ENCODE measurements around the gene IGSF23. TPM values are rescaled to one million over a fixed set of nuclear protein-coding genes. Genes with fewer than 3 reads are reported as not detected.
A peak's percentile ranks its signal among the peaks of the same experiment; 100 is the strongest.

Gene IGSF23
- total RNA-seq, 4 donors from 2014 or later = not detected

- H3K27me3 ChIP-seq = no peaks in the 10 kb centered on the region
- TF ChIP-seq CTCF (IDR thresholded peaks at IDR 0.05) (no peak), EP300 (IDR thresholded peaks at IDR 0.05) (no peak), POLR2A (IDR thresholded peaks at IDR 0.05) (no peak)
- peaks cover 0 to 25% (median 0%) of the 10 kb centered on the region in 4 donors for H3K9me3 ChIP-seq
- WGBS, 2 donors = 85 to 93% methylated on average over 2 of the region's 2 CpGs
- H3K27ac ChIP-seq = no peak overlapping the region
- H3K4me1 ChIP-seq = no peaks in the 10 kb centered on the region
- H3K4me3 ChIP-seq = no peak overlapping the region
- DNase-seq (ENCODE audit: low spot score in 2 of 2) = no peak
- no peaks in the 10 kb centered on the region for H3K36me3 ChIP-seq
Observed at GRCh38 chr19:44581288-44581687, 32.1 kb upstream of the IGSF23 start.

GRCh38 chr19:44582581-44583265 lies 30.6 kb upstream of the IGSF23 start:
- WGBS, 2 donors = 22% methylated on average over 10 of the region's 10 CpGs
- H3K4me3 ChIP-seq = no peak overlapping the region
- no peaks in the 10 kb centered on the region for H3K36me3 ChIP-seq
- H3K27me3 ChIP-seq = no peaks in the 10 kb centered on the region
- no peak overlapping the region for H3K27ac ChIP-seq
- no peaks in the 10 kb centered on the region for H3K4me1 ChIP-seq
- H3K9me3 ChIP-seq = peaks cover 0 to 23% (median 0%) of the 10 kb centered on the region in 4 donors
- TF ChIP-seq EP300 (IDR thresholded peaks at IDR 0.05) (no peak), CTCF (IDR thresholded peaks at IDR 0.05) (peak in 1 of 5 experiments; percentile 18), POLR2A (IDR thresholded peaks at IDR 0.05) (no peak)
- DNase-seq (ENCODE audit: low spot score in 2 of 2) = no peak

- no peaks in the 10 kb centered on the region for H3K36me3 ChIP-seq
- no peak overlapping the region for H3K4me3 ChIP-seq
- no peak overlapping the region for H3K27ac ChIP-seq
- H3K27me3 ChIP-seq = no peaks in the 10 kb centered on the region
- TF ChIP-seq EP300 (IDR thresholded peaks at IDR 0.05) = no peak
- TF ChIP-seq CTCF (IDR thresholded peaks at IDR 0.05) = no peak
- TF ChIP-seq POLR2A (IDR thresholded peaks at IDR 0.05) = no peak
- no peak for DNase-seq (ENCODE audit: low spot score in 2 of 2)
- WGBS, 2 donors = 81 to 82% methylated on average over 5 of the region's 5 CpGs
- H3K9me3 ChIP-seq = peaks cover 0 to under 1% (median 0%) of the 10 kb centered on the region in 4 donors
- H3K4me1 ChIP-seq = no peaks in the 10 kb centered on the region
Observed at GRCh38 chr19:44585371-44586133, 27.8 kb upstream of the IGSF23 start.

GRCh38 chr19:44587963-44588770 lies 25.2 kb upstream of the IGSF23 start:
- TF ChIP-seq POLR2A (IDR thresholded peaks at IDR 0.05) (no peak), CTCF (IDR thresholded peaks at IDR 0.05) (no peak), EP300 (IDR thresholded peaks at IDR 0.05) (no peak)
- Histone ChIP-seq H3K4me1 (no peaks in the 10 kb centered on the region), H3K9me3 (no peaks in the 10 kb centered on the region), H3K4me3 (no peak overlapping the region), H3K36me3 (no peaks in the 10 kb centered on the region), H3K27ac (no peak overlapping the region), H3K27me3 (no peaks in the 10 kb centered on the region)
- WGBS, 2 donors = 75 to 76% methylated on average over 2 of the region's 2 CpGs
- DNase-seq (ENCODE audit: low spot score in 2 of 2) = no peak

Data from tibial nerve (tissue), 4 donors.